Measurements from ENCODE around the gene GABRA4. TPM values are rescaled to one million over a fixed set of nuclear protein-coding genes. Genes with fewer than 3 reads are reported as not detected.

Gene GABRA4
- total and polyA plus RNA-seq, 12 donors = 2.4 to 57.1 (median 25.4) TPM

DNA sequence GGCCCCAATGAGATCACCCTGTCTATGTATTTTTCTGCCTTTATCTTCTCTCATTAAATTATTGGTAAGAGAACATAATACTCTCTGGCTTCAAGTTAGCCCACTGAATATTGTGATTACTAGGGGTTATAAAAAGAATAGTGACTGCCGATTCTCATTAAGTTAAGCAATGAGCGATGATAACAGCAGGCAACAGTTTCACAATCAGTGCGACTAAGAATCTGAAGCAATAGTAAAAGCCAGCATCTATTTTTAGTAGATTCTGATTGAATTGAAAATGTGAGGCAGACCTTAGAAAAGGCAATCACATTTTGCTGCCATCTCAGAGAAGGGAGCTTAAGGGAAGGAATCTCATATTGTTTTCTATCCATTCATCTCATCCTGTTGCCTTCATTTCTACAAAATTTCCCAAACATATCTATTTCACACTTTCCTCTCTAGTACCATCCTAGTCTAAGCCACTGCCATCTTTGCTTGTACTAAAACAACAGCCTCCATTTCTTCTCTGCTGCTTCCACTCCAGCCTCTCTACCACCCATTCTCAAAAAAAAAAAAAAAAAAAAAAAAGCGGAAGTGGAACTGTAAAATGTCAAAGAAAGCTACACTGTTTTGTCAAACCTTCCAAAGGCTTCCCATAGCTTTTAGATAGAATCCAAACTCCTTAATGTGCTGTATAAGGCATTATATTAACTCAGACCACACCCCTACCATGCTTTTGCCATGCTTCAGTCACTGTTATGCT is 17.4 kb downstream of the GABRA4 start:
- Histone ChIP-seq H3K36me3 (no peaks in the 10 kb centered on the region), H3K9me3 (no peaks in the 10 kb centered on the region), H3K4me1 (peaks cover 0 to 9% (median 0%) of the 10 kb centered on the region in 9 donors), H3K4me3 (no peak overlapping the region), H3K27ac (no peak overlapping the region), H3K27me3 (no peaks in the 10 kb centered on the region)
- peak in 1 of 8 donors; percentile 48 for ATAC-seq
- DNase-seq = no peak
- 47 to 48% methylated on average over 4 of the region's 4 CpGs for WGBS, 2 donors
- intact Hi-C loops (cut with DNase I) = no loop called here
- TF ChIP-seq, protein P1, sequence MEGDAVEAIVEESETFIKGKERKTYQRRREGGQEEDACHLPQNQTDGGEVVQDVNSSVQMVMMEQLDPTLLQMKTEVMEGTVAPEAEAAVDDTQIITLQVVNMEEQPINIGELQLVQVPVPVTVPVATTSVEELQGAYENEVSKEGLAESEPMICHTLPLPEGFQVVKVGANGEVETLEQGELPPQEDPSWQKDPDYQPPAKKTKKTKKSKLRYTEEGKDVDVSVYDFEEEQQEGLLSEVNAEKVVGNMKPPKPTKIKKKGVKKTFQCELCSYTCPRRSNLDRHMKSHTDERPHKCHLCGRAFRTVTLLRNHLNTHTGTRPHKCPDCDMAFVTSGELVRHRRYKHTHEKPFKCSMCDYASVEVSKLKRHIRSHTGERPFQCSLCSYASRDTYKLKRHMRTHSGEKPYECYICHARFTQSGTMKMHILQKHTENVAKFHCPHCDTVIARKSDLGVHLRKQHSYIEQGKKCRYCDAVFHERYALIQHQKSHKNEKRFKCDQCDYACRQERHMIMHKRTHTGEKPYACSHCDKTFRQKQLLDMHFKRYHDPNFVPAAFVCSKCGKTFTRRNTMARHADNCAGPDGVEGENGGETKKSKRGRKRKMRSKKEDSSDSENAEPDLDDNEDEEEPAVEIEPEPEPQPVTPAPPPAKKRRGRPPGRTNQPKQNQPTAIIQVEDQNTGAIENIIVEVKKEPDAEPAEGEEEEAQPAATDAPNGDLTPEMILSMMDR (IDR thresholded peaks at IDR 0.05) = no peak

DNA sequence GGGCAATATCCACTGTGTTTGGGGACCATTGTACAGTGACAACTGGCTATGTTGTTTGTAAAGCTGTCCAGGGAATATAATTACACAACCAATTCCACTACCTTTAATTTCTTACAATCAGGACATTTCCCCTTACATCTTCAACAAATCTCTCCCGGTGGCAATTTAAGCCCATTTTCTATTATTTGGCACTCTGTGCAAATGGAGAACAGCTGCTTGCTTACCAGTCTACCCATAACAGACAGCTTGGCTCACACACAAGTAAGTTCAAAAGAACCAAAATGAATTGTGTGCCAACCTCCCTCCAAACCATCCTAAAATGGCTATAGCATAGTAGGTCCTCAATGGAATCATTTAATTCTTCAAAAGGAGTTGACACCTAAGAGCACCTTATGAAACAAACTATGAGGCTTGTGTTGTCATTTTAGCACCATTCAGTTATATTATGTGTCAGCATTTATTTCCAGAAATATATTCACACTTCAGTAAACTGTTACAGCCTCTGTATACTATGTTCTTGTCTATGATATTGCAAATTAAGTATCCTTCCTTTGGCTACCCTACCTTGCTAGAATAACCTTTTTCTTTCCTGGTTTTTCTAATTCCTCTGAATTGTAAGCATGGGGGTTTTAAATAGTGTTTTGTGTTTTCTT is 18.4 kb downstream of the GABRA4 start:
- 86 to 90% methylated on average over 1 of the region's 1 CpG for WGBS, 2 donors
- DNase-seq = no peak
- Histone ChIP-seq H3K27me3 (no peaks in the 10 kb centered on the region), H3K36me3 (no peaks in the 10 kb centered on the region), H3K4me3 (no peak overlapping the region), H3K27ac (no peak overlapping the region), H3K9me3 (no peaks in the 10 kb centered on the region), H3K4me1 (peaks cover 0 to 9% (median 0%) of the 10 kb centered on the region in 9 donors)
- peak in 1 of 8 donors; percentile 53 for ATAC-seq
- TF ChIP-seq, protein P1 (IDR thresholded peaks at IDR 0.05) = no peak
- intact Hi-C loops (cut with DNase I) = no loop called here

DNA sequence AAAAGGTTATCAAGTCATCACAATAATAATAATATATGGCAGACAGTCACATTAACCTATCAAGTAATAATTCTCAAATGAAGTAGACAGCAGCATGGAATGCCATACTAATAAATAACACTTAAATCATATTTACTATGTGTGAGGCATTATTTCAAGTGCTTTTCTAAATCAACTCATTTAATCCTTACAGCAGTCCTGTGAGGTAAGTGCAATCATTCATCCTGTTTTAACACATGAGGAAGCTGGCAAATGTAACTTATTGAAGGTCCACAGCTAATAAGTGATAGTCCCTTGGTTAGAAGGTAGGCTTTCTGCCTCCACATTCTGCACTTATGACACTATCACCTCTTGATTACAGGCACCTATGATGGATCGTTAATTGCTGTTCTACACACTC is 24.5 kb downstream of the GABRA4 start:
- Histone ChIP-seq H3K27ac (no peak overlapping the region), H3K4me3 (no peak overlapping the region), H3K9me3 (no peaks in the 10 kb centered on the region), H3K36me3 (no peaks in the 10 kb centered on the region), H3K4me1 (peaks cover 0 to 4% (median 0%) of the 10 kb centered on the region in 9 donors), H3K27me3 (no peaks in the 10 kb centered on the region)
- TF ChIP-seq, protein P1 (IDR thresholded peaks at IDR 0.05) = no peak
- ATAC-seq (no peak), DNase-seq (no peak)
- WGBS, 2 donors = 80 to 88% methylated on average over 1 of the region's 1 CpG
- intact Hi-C loops (cut with DNase I) = no loop called here

DNA sequence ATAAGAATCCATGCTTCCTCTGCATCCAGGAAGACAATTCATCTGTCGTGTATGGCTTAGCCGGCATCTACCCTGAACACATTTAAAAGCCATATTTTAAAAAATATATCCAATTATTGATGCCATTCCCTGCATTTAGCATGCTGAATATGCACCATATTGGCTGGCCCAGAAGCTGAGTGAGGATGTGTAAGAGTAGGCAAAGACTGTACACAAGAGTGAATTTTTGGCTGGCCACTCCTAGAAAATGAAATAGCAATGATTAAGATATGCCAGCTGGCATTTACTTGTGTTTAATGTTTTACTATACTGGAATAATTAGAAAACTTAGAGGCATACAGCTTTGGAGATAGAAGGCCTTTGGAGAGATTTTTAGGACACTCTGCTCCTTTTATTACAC is 25.8 kb downstream of the GABRA4 start:
- intact Hi-C loops (cut with DNase I) = no loop called here
- ATAC-seq (no peak), DNase-seq (no peak)
- 90 to 91% methylated on average over 2 of the region's 2 CpGs for WGBS, 2 donors
- Histone ChIP-seq H3K4me1 (peaks cover 0 to 4% (median 0%) of the 10 kb centered on the region in 9 donors), H3K27me3 (no peaks in the 10 kb centered on the region), H3K27ac (no peak overlapping the region), H3K9me3 (no peaks in the 10 kb centered on the region), H3K4me3 (no peak overlapping the region), H3K36me3 (no peaks in the 10 kb centered on the region)
- TF ChIP-seq, protein P1 (IDR thresholded peaks at IDR 0.05) = no peak
